GM23338 (cell line): ENCODE data around the gene ANAPC4. TPM values are rescaled to one million over a fixed set of nuclear protein-coding genes. Genes with fewer than 3 reads are reported as not detected.
A peak's percentile ranks its signal among the peaks of the same experiment; 100 is the strongest.

Source experiments
- ATAC-seq: fragments of 200-7000 bp; cut with Tn5 transposase; 3 replicates; pipeline ENCODE4 v1.9.1; 2020
- DNase-seq: peaks from one replicate; pipeline ENCODE4 v3.0.0-alpha.2; 2015; ENCODE audit warnings: low spot score
- H2AFZ ChIP-seq: fragments of 200-600 bp; sonication (generic); 2 replicates; pipeline ENCODE4 v1.8.0; 2016; ENCODE audit warnings: antibody characterized with exemption, mild to moderate bottlenecking, moderate library complexity
- H3F3A ChIP-seq: fragments of 200-600 bp; sonication (generic); replicated peaks from 2 replicates; pipeline ENCODE4 v1.8.0; 2017; ENCODE audit warnings: antibody characterized with exemption, mixed run types, low read depth
- H3K27ac ChIP-seq: fragments of 200-600 bp; sonication (generic); 2 replicates; pipeline ENCODE4 v1.6.1; 2016; ENCODE audit warnings: low read depth
- H3K27me3 ChIP-seq: fragments of 200-600 bp; sonication (generic); 2 replicates; pipeline ENCODE4 v1.8.0; 2016; ENCODE audit warnings: mild to moderate bottlenecking, mixed run types, moderate library complexity; ENCODE audit not compliant: insufficient read depth
- H3K36me3 ChIP-seq: fragments of 200-600 bp; sonication (generic); 2 replicates; pipeline ENCODE4 v1.8.0; 2016; ENCODE audit warnings: mild to moderate bottlenecking; ENCODE audit not compliant: insufficient read depth
- H3K4me1 ChIP-seq: fragments of 200-600 bp; sonication (generic); 2 replicates; pipeline ENCODE4 v1.8.0; 2016; ENCODE audit warnings: mild to moderate bottlenecking, moderate library complexity; ENCODE audit not compliant: insufficient read depth
- H3K4me2 ChIP-seq: fragments of 200-600 bp; sonication (generic); 2 replicates; pipeline ENCODE4 v1.7.1; 2017; ENCODE audit warnings: mixed run types
- H3K4me3 ChIP-seq: fragments of 200-600 bp; sonication (generic); 2 replicates; pipeline ENCODE4 v1.6.1; 2016; ENCODE audit warnings: mixed run types
- H3K79me2 ChIP-seq: fragments of 200-600 bp; sonication (generic); replicated peaks from 2 replicates; pipeline ENCODE4 v1.8.0; 2017; ENCODE audit warnings: mild to moderate bottlenecking; ENCODE audit not compliant: insufficient read depth
- H3K9me2 ChIP-seq: fragments of 200-600 bp; sonication (generic); 2 replicates; pipeline ENCODE4 v1.8.0; 2017; ENCODE audit not compliant: insufficient read depth
- H4K20me1 ChIP-seq: fragments of 200-600 bp; sonication (generic); replicated peaks from 2 replicates; pipeline ENCODE4 v1.8.0; 2017; ENCODE audit warnings: mild to moderate bottlenecking; ENCODE audit not compliant: insufficient read depth
- H3K27ac Mint-ChIP-seq: 2 replicates; pipeline ENCODE4 v1.8.0; 2020; ENCODE audit warnings: inconsistent platforms, mild to moderate bottlenecking, moderate library complexity, mixed read lengths
- H3K27me3 Mint-ChIP-seq: 3 replicates; pipeline ENCODE4 v1.8.0; 2022; ENCODE audit warnings: low read depth, mild to moderate bottlenecking, moderate library complexity, mixed read lengths, inconsistent platforms; ENCODE audit not compliant: insufficient read depth, poor library complexity
- H3K36me3 Mint-ChIP-seq: 3 replicates; pipeline ENCODE4 v1.8.0; 2021; ENCODE audit warnings: low read depth, mild to moderate bottlenecking, inconsistent platforms, moderate library complexity, mixed read lengths
- H3K4me1 Mint-ChIP-seq: 3 replicates; pipeline ENCODE4 v1.8.0; 2020; ENCODE audit warnings: mild to moderate bottlenecking, inconsistent platforms, mixed read lengths
- H3K4me3 Mint-ChIP-seq: 3 replicates; pipeline ENCODE4 v1.8.0; 2021; ENCODE audit warnings: moderate library complexity, mild to moderate bottlenecking, inconsistent platforms, mixed read lengths
- H3K9me3 Mint-ChIP-seq: 3 replicates; pipeline ENCODE4 v1.8.0; 2020; ENCODE audit warnings: moderate library complexity, mild to moderate bottlenecking, inconsistent platforms, mixed read lengths
- CTCF ChIP-seq, 2 experiments: fragments of 200-600 bp in 1 of 2; sonication (generic) in 1 of 2; conservative IDR thresholded peaks; 2 replicates each; pipeline versions ENCODE4 v1.5.1 to v1.6.1; 2016 to 2017; ENCODE audit warnings: antibody characterized with exemption in 2 of 2, low read depth in 2 of 2, mild to moderate bottlenecking in 2 of 2, moderate library complexity in 1 of 2
- EZH2 ChIP-seq: fragments of 200-600 bp; sonication (generic); IDR thresholded peaks from one replicate; pipeline ENCODE4 v1.8.0; 2017; ENCODE audit warnings: antibody characterized with exemption, mild to moderate bottlenecking, low read depth; ENCODE audit not compliant: unreplicated experiment
- EZH2phosphoT487 ChIP-seq: fragments of 200-600 bp; sonication (generic); IDR thresholded peaks from one replicate; pipeline ENCODE4 v1.8.1; 2018; ENCODE audit warnings: antibody characterized with exemption; ENCODE audit not compliant: unreplicated experiment
- JUNB ChIP-seq: IDR thresholded peaks from one replicate; pipeline ENCODE4 v1.6.1; 2016; ENCODE audit warnings: antibody characterized with exemption; ENCODE audit not compliant: unreplicated experiment
- ZNF114 ChIP-seq: fragments of 250-450 bp; sonication (Bioruptor Pico); IDR thresholded peaks from 2 replicates; pipeline ENCODE4 v1.5.0; 2020; ENCODE audit warnings: mild to moderate bottlenecking, moderate library complexity
- ZNF331 ChIP-seq: fragments of 250-450 bp; sonication (Bioruptor Pico); IDR thresholded peaks from 2 replicates; pipeline ENCODE4 v1.5.0; 2020; ENCODE audit warnings: low read depth, mild to moderate bottlenecking, moderate library complexity
- ZNF462 ChIP-seq: fragments of 250-450 bp; sonication (Bioruptor Pico); IDR thresholded peaks from 2 replicates; pipeline ENCODE4 v1.5.0; 2020; ENCODE audit warnings: mild to moderate bottlenecking, moderate library complexity
- polyA plus RNA-seq: library from polyadenylated mRNA; unstranded; fragments of >200 nt; fragmentation: Nextera tagmentation; extraction: Ambion mirVana; gene quantifications from 2 replicates; pipeline ENCODE4 v1.2.1, GENCODE V29; 2016
- total RNA-seq: library from RNA; depleted of rRNA; stranded (reverse); fragments of >200 nt; shearing (Covaris generic); gene quantifications from 2 replicates; pipeline ENCODE4 v1.2.3, GENCODE V29; 2014

Gene ANAPC4
- total and polyA plus RNA-seq, 2 experiments from 2014 or later = 34.3 to 46.2 TPM

- no peak overlapping the region for H3K4me3 Mint-ChIP-seq
- H3K4me3 ChIP-seq = no peak overlapping the region
- no peaks in the 10 kb centered on the region; the same call in 1 of the 2 replicates for H4K20me1 ChIP-seq
- no peak overlapping the region for H3K27ac ChIP-seq
- ATAC-seq (no peak), DNase-seq (no peak)
- no peak overlapping the region for H2AFZ ChIP-seq
- H3K4me1 ChIP-seq = no peaks in the 10 kb centered on the region
- H3K27me3 Mint-ChIP-seq = peaks cover 7% of the 10 kb centered on the region
- H3K9me2 ChIP-seq = no peaks in the 10 kb centered on the region
- no peaks in the 10 kb centered on the region for H3K36me3 ChIP-seq
- no peak overlapping the region for H3K4me2 ChIP-seq
- no peaks in the 10 kb centered on the region for H3K79me2 ChIP-seq
- no peaks in the 10 kb centered on the region for H3F3A ChIP-seq
- peaks cover 3% of the 10 kb centered on the region; the same call in 1 of the 3 replicates for H3K36me3 Mint-ChIP-seq
- no peaks in the 10 kb centered on the region for H3K4me1 Mint-ChIP-seq
- no peaks in the 10 kb centered on the region for H3K9me3 Mint-ChIP-seq
- H3K27me3 ChIP-seq = no peaks in the 10 kb centered on the region
- TF ChIP-seq EZH2phosphoT487 (no peak), ZNF114 (CRISPR knock-in tag) (no peak), ZNF331 (CRISPR knock-in tag) (no peak), EZH2 (no peak), ZNF462 (no peak)
- H3K27ac Mint-ChIP-seq = no peak overlapping the region
Observed at GRCh38 chr4:25425361-25425760, 48.3 kb downstream of the ANAPC4 start.

- H3K9me2 ChIP-seq = no peaks in the 10 kb centered on the region
- DNase-seq (peak; percentile 45), ATAC-seq (peak; percentile 66)
- H3K4me3 ChIP-seq = no peak overlapping the region
- Mint-ChIP-seq H3K9me3 (no peaks in the 10 kb centered on the region), H3K36me3 (peaks cover 3% of the 10 kb centered on the region; the same call in 1 of the 3 replicates), H3K4me1 (no peaks in the 10 kb centered on the region), H3K27ac (no peak overlapping the region), H3K4me3 (no peak overlapping the region), H3K27me3 (peaks cover 7% of the 10 kb centered on the region)
- no peak overlapping the region for H3K27ac ChIP-seq
- no peaks in the 10 kb centered on the region for H3F3A ChIP-seq
- H3K27me3 ChIP-seq = no peaks in the 10 kb centered on the region
- H4K20me1 ChIP-seq = no peaks in the 10 kb centered on the region
- H2AFZ ChIP-seq = no peak overlapping the region
- H3K4me2 ChIP-seq = no peak overlapping the region
- peak; percentile 35 to 50 for TF ChIP-seq CTCF (conservative IDR thresholded peaks at IDR 0.05; ENCODE audit: low read depth in 2 of 2)
- TF ChIP-seq EZH2 = no peak
- TF ChIP-seq JUNB = no peak
- no peaks in the 10 kb centered on the region for H3K4me1 ChIP-seq
- H3K79me2 ChIP-seq = no peaks in the 10 kb centered on the region
- no peaks in the 10 kb centered on the region for H3K36me3 ChIP-seq
Observed at GRCh38 chr4:25427871-25428270, 50.8 kb downstream of the ANAPC4 start.
